GM12892 (cell line): ENCODE data around the gene TEAD3.

Experiments
- POLR2A ChIP-seq: IDR thresholded peaks from 2 replicates; pipeline ENCODE4 v1.6.1; 2011; ENCODE audit warnings: low read depth, low read length, control low read depth
- POLR2AphosphoS5 ChIP-seq: IDR thresholded peaks from 2 replicates; pipeline ENCODE4 v1.6.1; 2011; ENCODE audit warnings: low read depth, low read length, control low read depth

DNA sequence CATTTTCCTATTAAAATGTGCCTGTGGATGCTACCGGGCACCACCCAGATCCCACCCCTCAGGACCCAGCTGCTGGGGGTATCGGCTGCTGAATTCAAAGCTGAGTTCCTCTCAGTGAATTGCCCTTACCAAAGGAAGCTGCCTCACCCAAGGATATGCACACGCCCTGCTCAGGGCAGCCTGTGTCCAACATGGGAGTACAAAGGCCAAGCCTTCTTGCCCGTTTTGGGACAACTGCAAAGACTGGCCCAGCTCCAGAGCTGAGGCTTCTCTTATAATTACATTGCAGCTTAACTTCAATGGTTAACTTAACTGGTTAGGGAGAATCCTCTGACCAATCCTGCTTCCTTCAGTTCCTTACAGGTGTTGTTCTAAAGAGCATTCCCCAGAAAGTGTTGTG, 64.6 kb downstream of the TEAD3 start:
- TF ChIP-seq POLR2AphosphoS5 (no peak), POLR2A (no peak)
